ENCODE data around the gene CISD2. TPM values are rescaled to one million over a fixed set of nuclear protein-coding genes. Genes with fewer than 3 reads are reported as not detected.
"Not testable (repeated sequence)": the region's sequence is repeated elsewhere in the genome, so short reads cannot be mapped to it uniquely, and the experiment has no call there.

The CISD2 gene, protein sequence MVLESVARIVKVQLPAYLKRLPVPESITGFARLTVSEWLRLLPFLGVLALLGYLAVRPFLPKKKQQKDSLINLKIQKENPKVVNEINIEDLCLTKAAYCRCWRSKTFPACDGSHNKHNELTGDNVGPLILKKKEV
- 25.6 TPM for total RNA-seq
- polyA plus RNA-seq (ENCODE audit: insufficient read depth, low read depth, low replicate concordance), result 46.3 TPM
- long read RNA-seq, donor 1, full-length matches to known transcripts, result 32 of 32 reads
- long read RNA-seq, donor 1, partial matches to known transcripts, result 0 of 32 reads
- long read RNA-seq, donor 1, other reads (novel, unspliced or antisense), result 0 of 32 reads
- long read RNA-seq, donor 2, full-length matches to known transcripts, result 36 of 36 reads
- long read RNA-seq, donor 2, partial matches to known transcripts, result 0 of 36 reads
- long read RNA-seq, donor 2, other reads (novel, unspliced or antisense), result 0 of 36 reads
- long read RNA-seq, donor 3, full-length matches to known transcripts, result 58 of 58 reads
- long read RNA-seq, donor 3, partial matches to known transcripts, result 0 of 58 reads
- long read RNA-seq, donor 3, other reads (novel, unspliced or antisense), result 0 of 58 reads
- long read RNA-seq, donor 4, full-length matches to known transcripts, result 39 of 39 reads
- long read RNA-seq, donor 4, partial matches to known transcripts, result 0 of 39 reads
- long read RNA-seq, donor 4, other reads (novel, unspliced or antisense), result 0 of 39 reads
- long read RNA-seq, donor 5, full-length matches to known transcripts, result 3 of 3 reads
- long read RNA-seq, donor 5, partial matches to known transcripts, result 0 of 3 reads
- long read RNA-seq, donor 5, other reads (novel, unspliced or antisense), result 0 of 3 reads
- long read RNA-seq, donor 6, full-length matches to known transcripts, result 105 of 112 reads
- long read RNA-seq, donor 6, partial matches to known transcripts, result 7 of 112 reads
- long read RNA-seq, donor 6, other reads (novel, unspliced or antisense), result 0 of 112 reads
- long read RNA-seq, donor 7, full-length matches to known transcripts, result 46 of 49 reads
- long read RNA-seq, donor 7, partial matches to known transcripts, result 1 of 49 reads
- long read RNA-seq, donor 7, other reads (novel, unspliced or antisense), result 2 of 49 reads
- long read RNA-seq, donor 8, full-length matches to known transcripts, result 39 of 39 reads
- long read RNA-seq, donor 8, partial matches to known transcripts, result 0 of 39 reads
- long read RNA-seq, donor 8, other reads (novel, unspliced or antisense), result 0 of 39 reads
- long read RNA-seq, donor 9, full-length matches to known transcripts, result 32 of 32 reads
- long read RNA-seq, donor 9, partial matches to known transcripts, result 0 of 32 reads
- long read RNA-seq, donor 9, other reads (novel, unspliced or antisense), result 0 of 32 reads
- long read RNA-seq, donor 10, full-length matches to known transcripts, result 23 of 44 reads
- long read RNA-seq, donor 10, partial matches to known transcripts, result 21 of 44 reads
- long read RNA-seq, donor 10, other reads (novel, unspliced or antisense), result 0 of 44 reads

DNA sequence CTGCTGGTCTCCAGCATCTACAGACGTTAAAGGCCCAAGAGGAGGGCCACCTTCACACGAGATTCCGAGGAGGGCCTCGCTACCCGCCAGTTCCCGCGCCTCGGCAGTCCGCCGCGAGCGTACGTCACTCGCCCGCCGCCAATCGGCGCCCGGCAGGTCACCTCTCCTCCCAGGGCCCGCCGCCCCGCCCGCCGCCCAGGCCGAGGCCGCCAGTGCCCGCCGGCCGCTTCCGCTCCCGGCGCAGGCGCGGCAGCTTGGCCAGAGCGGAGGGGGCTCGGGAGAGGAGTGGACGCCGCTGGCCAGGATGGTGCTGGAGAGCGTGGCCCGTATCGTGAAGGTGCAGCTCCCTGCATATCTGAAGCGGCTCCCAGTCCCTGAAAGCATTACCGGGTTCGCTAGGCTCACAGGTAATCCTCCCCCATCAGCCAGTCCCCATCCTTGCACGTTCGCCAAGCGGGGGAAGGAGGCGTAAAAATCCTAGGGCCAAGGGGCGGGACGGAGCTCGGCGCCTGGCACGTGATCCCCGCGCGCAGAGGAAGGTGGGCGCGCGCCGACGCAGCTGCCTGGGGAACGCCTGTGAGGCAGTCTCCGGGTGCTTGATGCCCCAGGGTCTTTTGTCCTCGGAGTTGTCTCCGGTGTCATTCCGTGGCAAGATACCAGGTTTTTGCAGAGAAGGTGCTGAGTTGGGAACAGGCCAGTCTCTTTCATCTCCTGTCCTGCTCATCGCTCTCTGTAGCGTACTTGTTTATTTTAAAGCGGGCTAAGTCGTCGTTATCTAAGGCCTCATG, at the start of gene CISD2:
CISD2 (plus strand) TSS at position 212 of the 788 bp plus-strand sequence; CDS start at position 305, 93 bp downstream.
- Histone ChIP-seq H3K4me3 (ENCODE audit: low read length in 3 of 3) (peak within 1 kb of the TSS; percentile 87 to 99 (median 97)), H3K4me1 (ENCODE audit: control insufficient read depth in 2 of 3, insufficient read depth in 2 of 3, low read depth in 1 of 3, low read length in 3 of 3) (peaks cover 0 to 6% (median 2%) of the 10 kb centered on the region in 3 donors), H3K27me3 (ENCODE audit: control insufficient read depth, insufficient read depth, low read length) (no peaks in the 10 kb centered on the region), H3K27ac (ENCODE audit: low read depth in 2 of 2, low read length in 2 of 2) (peak within 1 kb of the TSS; percentile 96 to 98), H3K9me3 (ENCODE audit: control insufficient read depth in 2 of 3, insufficient read depth in 1 of 3, low read length in 3 of 3) (no peaks in the 10 kb centered on the region), H3K36me3 (ENCODE audit: control insufficient read depth in 2 of 3, insufficient read depth in 3 of 3, low read length in 3 of 3) (no peaks in the 10 kb centered on the region), H3K9ac (ENCODE audit: low read length in 3 of 3) (peak within 1 kb of the TSS; percentile 93 to 98 (median 98))
- FAIRE-seq, result no peak
- intact Hi-C loops (cut with DNase I), result no loop called here
- TF ChIP-seq CTCF (IDR thresholded peaks at IDR 0.05; ENCODE audit: borderline replicate concordance, extremely low read depth, insufficient read depth), result no peak
- peak; percentile 94 to 98 (median 96) for DNase-seq

GRCh38 chr4:102819100-102819499, 49.7 kb upstream of the CISD2 start:
- H3K4me3 ChIP-seq (ENCODE audit: low read length in 3 of 3); H3K27me3 ChIP-seq (ENCODE audit: control insufficient read depth, insufficient read depth, low read length); FAIRE-seq; DNase-seq; H3K36me3 ChIP-seq (ENCODE audit: control insufficient read depth in 2 of 3, insufficient read depth in 3 of 3, low read length in 3 of 3); H3K9ac ChIP-seq (ENCODE audit: low read length in 3 of 3); intact Hi-C loops (cut with DNase I); H3K9me3 ChIP-seq (ENCODE audit: control insufficient read depth in 2 of 3, insufficient read depth in 1 of 3, low read length in 3 of 3); H3K27ac ChIP-seq (ENCODE audit: low read depth in 2 of 2, low read length in 2 of 2): not testable (repeated sequence)
- H3K4me1 ChIP-seq (ENCODE audit: control insufficient read depth in 2 of 3, insufficient read depth in 2 of 3, low read depth in 1 of 3, low read length in 3 of 3), result peaks cover 0 to 64% (median 18%) of the 10 kb centered on the region in 3 donors

DNA sequence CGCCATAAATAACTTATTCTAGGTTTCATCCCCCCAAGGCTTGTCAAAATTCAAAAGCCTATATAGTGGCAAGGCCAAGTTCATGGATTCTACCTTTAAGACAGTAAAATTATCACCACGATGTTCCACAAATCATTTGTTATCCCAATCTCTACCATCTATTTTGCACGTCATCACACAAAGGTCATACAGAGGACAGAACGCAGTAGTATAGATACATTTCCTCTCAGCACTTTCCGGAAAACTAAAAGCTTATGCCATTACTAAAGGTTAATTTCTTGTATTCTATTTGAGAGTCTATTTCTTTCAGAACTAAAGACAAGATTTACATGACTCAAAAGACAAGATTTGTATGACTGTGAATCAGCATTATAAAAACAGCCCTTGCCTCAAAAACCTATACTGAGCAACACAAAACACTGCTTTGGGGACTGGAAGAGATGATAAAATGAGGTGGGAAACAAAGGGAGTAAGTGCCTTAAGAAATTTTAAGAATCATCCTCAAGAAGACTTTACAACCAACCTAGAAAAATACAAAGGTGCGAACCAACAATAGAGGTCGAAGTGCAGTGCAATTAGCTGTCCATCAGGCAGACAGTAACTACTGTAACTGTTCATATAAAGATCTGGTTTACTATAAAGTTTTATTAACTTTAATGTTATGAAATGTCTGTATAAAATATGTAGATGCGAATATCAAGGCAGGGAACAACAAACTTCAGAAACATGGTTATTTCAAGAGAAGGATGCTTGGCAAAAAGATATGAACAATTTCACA, 49.0 kb upstream of the CISD2 start:
- no peaks in the 10 kb centered on the region for H3K27me3 ChIP-seq (ENCODE audit: control insufficient read depth, insufficient read depth, low read length)
- DNase-seq, result peak in 1 of 5 donors; percentile 7
- H3K9ac ChIP-seq (ENCODE audit: low read length in 3 of 3), result no peak overlapping the region
- no peak overlapping the region for H3K27ac ChIP-seq (ENCODE audit: low read depth in 2 of 2, low read length in 2 of 2)
- no peak for FAIRE-seq
- H3K4me3 ChIP-seq (ENCODE audit: low read length in 3 of 3), result peak overlapping the region in 2 of 3 donors; percentile 1 to 19
- H3K9me3 ChIP-seq (ENCODE audit: control insufficient read depth in 2 of 3, insufficient read depth in 1 of 3, low read length in 3 of 3), result no peaks in the 10 kb centered on the region
- intact Hi-C loops (cut with DNase I), result no loop called here
- no peak for TF ChIP-seq CTCF (IDR thresholded peaks at IDR 0.05; ENCODE audit: borderline replicate concordance, extremely low read depth, insufficient read depth)
- peaks cover 2 to 70% (median 20%) of the 10 kb centered on the region in 3 donors for H3K4me1 ChIP-seq (ENCODE audit: control insufficient read depth in 2 of 3, insufficient read depth in 2 of 3, low read depth in 1 of 3, low read length in 3 of 3)
- H3K36me3 ChIP-seq (ENCODE audit: control insufficient read depth in 2 of 3, insufficient read depth in 3 of 3, low read length in 3 of 3), result peaks cover 3 to 10% (median 4%) of the 10 kb centered on the region in 3 donors
